GM12864 (cell line): Measurements from ENCODE around the gene OTP.
"Not testable (repeated sequence)": the region's sequence is repeated elsewhere in the genome, so short reads cannot be mapped to it uniquely, and the experiment has no call there.

Source experiments
- DNase-seq: peaks from one replicate; pipeline ENCODE4 v3.0.0-alpha.2; 2011; ENCODE audit warnings: low read depth
- H3K4me3 ChIP-seq: 2 replicates; pipeline ENCODE4 v1.5.1; 2011; ENCODE audit warnings: mild to moderate bottlenecking, low read depth, low read length, control low read depth
- TF ChIP-seq, protein P1 (sequence below): IDR thresholded peaks from 2 replicates; pipeline ENCODE4 v1.5.1; 2011; ENCODE audit warnings: low read depth, mild to moderate bottlenecking, moderate library complexity, low read length, control low read depth, inconsistent platforms; ENCODE audit errors: missing control alignments

Gene OTP

DNA sequence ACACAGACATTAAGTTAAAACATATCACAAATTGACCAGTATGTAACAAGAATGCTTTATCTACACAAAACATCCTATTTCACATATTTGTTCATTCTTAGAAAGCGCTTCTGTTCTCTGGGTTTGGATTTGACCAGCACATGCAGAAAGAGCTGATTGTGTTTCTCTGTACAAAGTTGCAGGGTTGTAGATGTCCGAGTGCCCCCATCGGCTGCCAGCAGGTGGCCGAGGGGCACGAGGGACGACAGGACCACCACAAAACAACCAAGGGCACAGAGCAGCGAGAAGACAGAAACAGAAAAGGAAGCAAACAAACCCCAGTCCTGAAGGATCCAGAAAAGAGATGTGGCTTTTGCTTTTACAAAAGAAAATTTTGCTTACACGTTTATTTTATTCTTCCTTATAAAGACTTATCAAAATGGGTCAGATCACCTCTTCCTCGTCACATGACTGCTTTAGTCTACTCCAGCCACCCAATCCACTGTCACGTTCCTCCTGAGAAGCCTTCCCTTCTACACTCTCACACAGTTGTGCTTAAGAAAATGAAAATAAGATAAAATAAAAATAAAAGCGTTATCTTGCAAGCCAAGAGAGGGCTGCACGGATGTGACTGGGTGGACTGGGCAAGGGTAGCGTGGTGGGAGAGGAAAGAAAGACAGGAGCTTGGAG is 9.5 kb downstream of the OTP start:
- no peak overlapping the region for H3K4me3 ChIP-seq
- DNase-seq = no peak
- TF ChIP-seq, protein P1, sequence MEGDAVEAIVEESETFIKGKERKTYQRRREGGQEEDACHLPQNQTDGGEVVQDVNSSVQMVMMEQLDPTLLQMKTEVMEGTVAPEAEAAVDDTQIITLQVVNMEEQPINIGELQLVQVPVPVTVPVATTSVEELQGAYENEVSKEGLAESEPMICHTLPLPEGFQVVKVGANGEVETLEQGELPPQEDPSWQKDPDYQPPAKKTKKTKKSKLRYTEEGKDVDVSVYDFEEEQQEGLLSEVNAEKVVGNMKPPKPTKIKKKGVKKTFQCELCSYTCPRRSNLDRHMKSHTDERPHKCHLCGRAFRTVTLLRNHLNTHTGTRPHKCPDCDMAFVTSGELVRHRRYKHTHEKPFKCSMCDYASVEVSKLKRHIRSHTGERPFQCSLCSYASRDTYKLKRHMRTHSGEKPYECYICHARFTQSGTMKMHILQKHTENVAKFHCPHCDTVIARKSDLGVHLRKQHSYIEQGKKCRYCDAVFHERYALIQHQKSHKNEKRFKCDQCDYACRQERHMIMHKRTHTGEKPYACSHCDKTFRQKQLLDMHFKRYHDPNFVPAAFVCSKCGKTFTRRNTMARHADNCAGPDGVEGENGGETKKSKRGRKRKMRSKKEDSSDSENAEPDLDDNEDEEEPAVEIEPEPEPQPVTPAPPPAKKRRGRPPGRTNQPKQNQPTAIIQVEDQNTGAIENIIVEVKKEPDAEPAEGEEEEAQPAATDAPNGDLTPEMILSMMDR = no peak

- TF ChIP-seq, protein P1 = no peak
- H3K4me3 ChIP-seq = no peak overlapping the region
- no peak for DNase-seq
Measured at GRCh38 chr5:77627869-77628674, 10.4 kb downstream of the OTP start.

- TF ChIP-seq, protein P1 = no peak
- no peak for DNase-seq
- H3K4me3 ChIP-seq = no peak overlapping the region
Measured at GRCh38 chr5:77623203-77623740, 15.2 kb downstream of the OTP start.

DNA sequence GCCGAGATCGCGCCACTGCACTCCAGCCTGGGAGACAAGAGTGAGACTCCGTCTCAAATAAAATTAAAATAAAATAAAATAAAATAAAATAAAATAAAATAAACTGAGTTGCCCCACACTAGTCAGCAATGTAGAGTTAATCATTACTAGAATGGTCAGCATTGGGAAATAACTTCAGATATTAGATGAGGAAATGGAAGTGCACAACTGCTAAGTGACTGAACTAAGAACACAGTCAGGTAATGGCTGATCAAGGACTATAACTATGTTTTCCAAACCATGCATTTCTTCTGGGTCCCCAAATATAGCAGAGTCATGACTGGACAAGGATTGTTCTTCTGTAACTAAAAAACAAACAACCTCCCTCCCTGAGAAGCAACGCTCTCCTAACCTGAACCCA is 17.1 kb downstream of the OTP start:
- H3K4me3 ChIP-seq = no peak overlapping the region
- TF ChIP-seq, protein P1 = no peak
- DNase-seq = no peak

GRCh38 chr5:77620405-77620804 is 18.1 kb downstream of the OTP start:
- no peak for DNase-seq
- TF ChIP-seq, protein P1 = peak; percentile 30

DNA sequence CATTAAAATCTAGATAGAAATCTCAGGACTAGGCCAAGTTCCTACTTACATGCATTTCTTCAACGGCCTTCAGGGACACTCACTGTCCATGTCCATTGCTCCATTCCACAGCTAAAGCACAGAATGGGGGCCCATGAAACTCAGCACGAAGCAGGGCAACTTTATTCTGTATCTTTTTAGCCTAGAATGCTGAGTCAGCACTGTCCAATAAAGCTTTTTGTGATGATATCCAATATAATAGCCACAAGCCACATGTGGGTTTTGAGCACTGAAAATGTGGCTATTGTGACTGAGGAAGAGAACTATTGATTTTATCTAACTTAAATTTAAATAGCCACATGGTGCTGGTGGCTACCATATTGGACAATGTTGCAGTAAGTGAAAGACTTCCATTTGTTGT is 21.6 kb downstream of the OTP start:
- no peak for DNase-seq
- TF ChIP-seq, protein P1 = no peak

More at GRCh38 chr5:77620405-77620804, 18.1 kb downstream of the OTP start:
- no peak overlapping the region for H3K4me3 ChIP-seq

GRCh38 chr5:77608927-77609326 is 29.6 kb downstream of the OTP start:
- not testable (repeated sequence) for H3K4me3 ChIP-seq

More for the DNA sequence above, 21.6 kb downstream of the OTP start:
- H3K4me3 ChIP-seq = no peak overlapping the region

More at GRCh38 chr5:77608927-77609326, 29.6 kb downstream of the OTP start:
- not testable (repeated sequence) for DNase-seq
